H1 (cell line): ENCODE measurements around the gene NRXN3. TPM values are rescaled to one million over a fixed set of nuclear protein-coding genes. Genes with fewer than 3 reads are reported as not detected.

Source experiments
- polyA plus RNA-seq, 7 experiments: library from polyadenylated mRNA; depleted of rRNA in 3 of 7; stranded (reverse) in 5 of 7; unstranded in 2 of 7; fragments of >200 nt in 5 of 7; fragments of 200-250 nt in 2 of 7; gene quantifications; 1 replicate in 5 of 7; 2 replicates in 1 of 7; 4 replicates in 1 of 7; pipeline versions ENCODE4 v1.2.1 to v1.2.3, GENCODE V29; 2011 to 2013; ENCODE audit warnings: missing spikeins in 2 of 7, mixed read lengths in 2 of 7
- total RNA-seq: library from RNA; stranded (reverse); fragmentation: NEBNext Ultra II Directional; extraction: Animal tissue kit (Norgen Biotek cat#: 25700); gene quantifications from 2 replicates; pipeline ENCODE4 v1.2.1, GENCODE V29; 2021
- TF ChIP-seq, protein P1 (sequence below): IDR thresholded peaks from 2 replicates; pipeline ENCODE4 v1.6.1; 2012; ENCODE audit warnings: inconsistent platforms

NRXN3 gene
- total and polyA plus RNA-seq, 2 of the 8 experiments (the other 6 are each of a cell fraction or from before 2014, with no cell fraction given), result 2.6 to 4.1 TPM

DNA sequence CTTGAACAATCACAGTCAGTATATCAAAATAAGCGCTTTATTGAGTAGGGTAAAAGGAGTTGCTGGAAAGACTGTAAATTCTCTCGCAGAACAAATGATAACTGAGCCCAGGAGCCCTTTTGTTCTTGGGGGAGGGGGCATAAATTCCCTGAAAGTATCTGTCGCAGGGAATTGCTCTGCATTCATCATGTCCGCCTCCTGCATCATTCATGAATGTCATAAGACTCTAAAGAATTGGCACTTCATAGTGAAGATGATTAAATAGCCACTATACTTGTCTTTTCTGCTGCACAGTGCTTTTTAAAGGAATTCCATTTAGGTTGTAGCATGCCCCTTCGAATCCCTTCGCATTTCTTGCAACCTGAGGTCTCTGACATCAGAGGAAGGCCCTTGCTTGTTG, 1278.8 kb downstream of the NRXN3 start (continued):
- TF ChIP-seq, protein P1, sequence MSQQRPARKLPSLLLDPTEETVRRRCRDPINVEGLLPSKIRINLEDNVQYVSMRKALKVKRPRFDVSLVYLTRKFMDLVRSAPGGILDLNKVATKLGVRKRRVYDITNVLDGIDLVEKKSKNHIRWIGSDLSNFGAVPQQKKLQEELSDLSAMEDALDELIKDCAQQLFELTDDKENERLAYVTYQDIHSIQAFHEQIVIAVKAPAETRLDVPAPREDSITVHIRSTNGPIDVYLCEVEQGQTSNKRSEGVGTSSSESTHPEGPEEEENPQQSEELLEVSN, result no peak
